HG03097 (cell line): Measurements from ENCODE around the gene NECAB3.

Source experiments
- ATAC-seq: cut with Tn5 transposase; IDR thresholded peaks from one replicate; pipeline ENCODE4 v1.9.1; 2021; ENCODE audit not compliant: unreplicated experiment, low FRiP score

NECAB3 gene

DNA sequence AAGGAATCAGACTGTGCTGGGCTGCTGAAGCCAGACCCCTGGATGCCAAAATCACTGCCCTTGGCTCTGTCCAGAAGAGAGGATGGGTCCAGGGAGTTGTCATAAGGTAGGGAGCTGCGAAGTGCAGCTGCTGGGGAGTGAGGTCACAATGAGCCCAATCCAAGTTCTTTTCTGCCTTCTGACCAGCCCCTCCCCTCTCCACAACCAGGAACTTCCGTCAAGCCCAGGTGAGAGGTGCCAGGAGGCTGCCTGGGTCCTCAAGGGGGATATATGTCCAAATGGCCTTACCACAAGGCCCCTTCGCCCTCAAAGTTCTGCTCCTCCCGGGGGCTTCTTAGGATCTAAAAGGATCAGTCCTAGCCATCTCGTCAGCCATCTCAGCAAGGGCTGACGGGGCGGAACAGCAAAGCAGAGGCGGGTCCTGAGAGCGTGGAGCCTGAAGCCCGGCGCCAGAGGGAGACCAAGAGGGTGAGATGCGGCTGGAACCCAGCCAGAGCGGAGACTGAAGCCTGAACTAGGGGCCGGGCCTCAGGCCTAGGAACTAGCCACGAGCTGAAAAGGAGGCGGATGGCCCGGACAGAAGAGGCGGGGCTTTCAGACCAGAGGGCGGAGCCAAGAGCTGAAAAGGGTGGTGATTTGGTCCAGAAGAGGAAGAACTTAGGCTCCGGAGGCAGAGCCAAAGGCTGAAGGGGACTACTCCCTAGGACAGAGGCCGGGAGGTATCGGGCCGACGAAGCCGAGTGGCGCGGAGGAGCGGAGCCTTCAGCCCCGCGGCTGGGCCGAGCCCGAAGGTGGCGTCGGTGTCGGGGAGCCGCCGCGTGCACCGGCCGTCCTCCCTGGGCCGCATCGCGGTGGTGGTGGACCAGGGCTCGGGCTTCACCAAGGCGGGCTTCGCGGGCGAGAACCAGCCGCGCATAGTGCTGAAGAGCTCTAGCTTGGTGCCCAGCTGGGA is 7.7 kb downstream of the NECAB3 start, which contains the start of gene ACTL10:
ACTL10 (plus strand) TSS at position 651 of the 952 bp plus-strand sequence. CDS start 555 bp downstream, outside the sequence.
- peak; percentile 56 for ATAC-seq

GRCh38 chr20:33664762-33665144 is 9.5 kb downstream of the NECAB3 start:
- no peak for ATAC-seq

- no peak for ATAC-seq
Observed at GRCh38 chr20:33664085-33664761, 10.0 kb downstream of the NECAB3 start.

DNA sequence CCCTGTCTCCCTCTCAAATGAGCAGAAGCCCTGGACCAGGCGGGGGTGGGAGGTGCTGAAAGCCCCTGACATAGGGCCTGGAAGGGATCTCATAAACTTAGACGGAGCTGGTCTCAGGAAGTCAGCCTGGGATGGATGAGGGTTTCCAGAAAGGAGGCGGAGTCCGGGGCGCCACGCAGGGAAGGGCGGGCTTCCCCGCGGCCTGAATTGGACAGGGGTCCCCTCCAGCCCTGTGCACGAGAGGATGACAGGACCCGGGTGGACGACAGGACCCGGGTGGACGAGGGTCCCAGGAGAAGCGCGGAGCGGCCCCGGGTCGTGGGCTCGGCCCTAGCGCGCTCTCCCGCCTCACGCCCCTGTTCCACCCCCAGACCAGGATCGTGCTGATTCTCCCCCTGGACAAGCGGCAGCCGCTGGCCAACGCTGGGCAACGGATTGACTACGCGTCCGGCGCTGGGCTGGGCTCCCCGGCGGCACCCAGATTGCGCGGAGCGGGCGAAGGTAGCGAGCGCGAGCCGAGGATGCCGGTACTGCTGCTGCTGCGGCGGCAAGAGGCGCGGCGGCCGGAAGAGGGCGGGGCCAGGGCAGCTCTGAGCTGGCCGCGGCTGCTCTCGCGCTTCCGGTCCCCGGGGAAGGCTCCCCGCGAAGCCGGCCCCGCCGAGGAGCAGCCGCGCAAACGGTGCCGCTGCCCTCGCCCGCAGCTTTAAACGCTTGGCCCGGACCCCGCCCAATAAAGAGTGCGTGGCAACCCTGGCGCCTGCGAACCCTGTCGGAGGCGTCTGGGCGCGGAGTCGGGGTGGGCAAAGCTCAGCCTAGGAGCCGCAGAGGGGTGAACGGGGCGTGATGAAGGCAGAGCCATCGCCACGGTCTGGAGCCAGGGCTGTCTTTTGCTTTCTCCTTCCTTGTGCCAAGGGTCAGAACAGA is 10.8 kb downstream of the NECAB3 start:
- ATAC-seq, result peak; percentile 31

- no peak for ATAC-seq
Observed at GRCh38 chr20:33662172-33662571, 12.1 kb downstream of the NECAB3 start, which contains the start of gene C20orf144. TSS of gene C20orf144 (plus strand) at chr20:33662327. CDS start at chr20:33662346, 19 bp downstream.

GRCh38 chr20:33660685-33661058 is 13.6 kb downstream of the NECAB3 start:
- ATAC-seq, result no peak

DNA sequence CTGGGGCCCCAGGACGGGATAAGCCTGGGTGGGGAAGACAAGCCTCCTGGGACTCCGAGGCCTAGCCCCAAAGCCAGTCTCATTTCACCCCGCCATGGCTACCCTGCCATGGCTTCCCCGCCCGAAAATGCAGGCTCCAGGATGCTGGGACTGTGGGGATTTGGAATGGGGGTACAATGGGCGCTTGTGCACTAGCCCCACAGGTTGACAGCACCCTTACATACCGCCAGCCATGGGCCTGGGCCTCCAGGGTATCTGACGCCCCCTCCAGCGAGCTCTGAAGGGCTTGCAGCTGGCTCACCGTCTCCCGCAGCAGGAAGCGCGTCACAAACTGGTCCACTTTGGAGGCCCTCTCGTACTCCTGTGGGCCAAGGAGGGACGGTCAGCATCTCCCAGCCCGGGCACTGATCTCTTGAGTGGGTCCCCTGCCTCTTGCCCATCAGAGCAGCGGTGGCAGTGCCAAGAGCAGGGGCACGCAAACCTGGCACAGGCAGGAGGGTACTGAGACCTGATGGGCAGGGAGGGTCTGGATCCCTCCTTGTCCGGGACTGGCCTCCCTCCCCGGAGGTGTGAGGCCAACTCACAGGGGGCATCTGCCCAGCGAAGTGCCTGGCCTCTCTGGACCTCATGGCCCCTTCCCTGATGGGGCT is 14.1 kb downstream of the NECAB3 start:
- ATAC-seq, result no peak

GRCh38 chr20:33659341-33660034 is 14.7 kb downstream of the NECAB3 start:
- ATAC-seq, result no peak

- no peak for ATAC-seq
Observed at GRCh38 chr20:33658929-33659328, 15.3 kb downstream of the NECAB3 start.

- no peak for ATAC-seq
Observed at GRCh38 chr20:33658510-33658909, 15.7 kb downstream of the NECAB3 start.

DNA sequence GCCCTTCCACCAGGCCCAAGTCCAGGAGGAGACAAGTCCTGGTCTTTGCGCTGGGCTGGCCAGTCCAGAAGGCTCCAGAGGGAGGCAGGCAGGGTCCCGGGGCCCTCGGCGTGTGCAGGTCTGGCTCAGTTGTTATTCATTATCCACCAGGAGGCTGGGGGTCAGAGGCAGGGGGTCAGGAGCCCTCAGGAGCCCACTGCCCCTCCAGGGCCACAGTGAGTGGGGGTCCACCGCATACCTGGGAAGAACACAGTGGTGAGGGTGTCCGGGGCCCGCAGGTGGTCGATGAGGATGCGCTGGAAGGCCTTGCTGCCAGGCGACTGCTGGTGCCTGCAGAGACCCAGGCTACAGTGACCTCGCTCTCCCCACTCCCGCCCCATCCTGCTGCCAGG is 16.5 kb downstream of the NECAB3 start:
- no peak for ATAC-seq

GRCh38 chr20:33656783-33657703 is 17.2 kb downstream of the NECAB3 start:
- no peak for ATAC-seq

- ATAC-seq, result no peak
Observed at GRCh38 chr20:33656010-33656782, 18.0 kb downstream of the NECAB3 start.

- no peak for ATAC-seq
Observed at GRCh38 chr20:33655164-33655563, 19.1 kb downstream of the NECAB3 start.

DNA sequence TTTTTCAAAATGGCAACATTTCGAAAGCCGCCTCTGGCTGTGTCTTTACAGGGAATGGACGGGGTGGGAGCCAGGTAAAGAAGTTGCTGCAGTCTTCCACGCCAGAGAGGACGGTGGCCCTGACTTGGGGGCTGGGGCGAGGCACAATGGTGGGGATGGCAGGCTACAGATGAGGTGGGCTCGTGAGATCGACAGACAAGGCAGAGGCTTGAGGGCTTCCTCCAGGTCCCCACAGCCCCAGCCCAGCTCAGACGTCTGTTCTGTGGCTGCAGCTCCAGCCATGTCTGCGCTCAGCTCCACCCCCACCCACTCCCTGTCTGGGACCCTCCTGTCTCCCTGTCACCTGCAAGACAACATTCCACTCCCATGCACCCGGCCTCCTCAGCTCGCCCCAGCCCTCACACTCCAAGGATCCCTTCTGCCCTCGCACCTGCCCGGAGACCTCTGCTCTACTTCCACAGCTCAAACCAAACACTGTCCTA is 19.5 kb downstream of the NECAB3 start:
- ATAC-seq, result no peak

- ATAC-seq, result no peak
Observed at GRCh38 chr20:33653900-33654596, 20.2 kb downstream of the NECAB3 start.
